HCT116 (cell line): ENCODE data around the gene LNPEP. TPM values are rescaled to one million over a fixed set of nuclear protein-coding genes. Genes with fewer than 3 reads are reported as not detected.

Experiments
- ATAC-seq: fragments of 200-7000 bp; cut with Tn5 transposase; 2 replicates; pipeline ENCODE4 v1.9.1; 2020; ENCODE audit warnings: mild to moderate bottlenecking, moderate library complexity
- BruUV-seq: library from RNA; stranded (reverse); fragments of 400-500 nt; replicated peaks from 2 replicates; lab custom pipeline; 2021; lab: Mats Ljungman, UMichigan
- CTCF ChIA-PET: fragments of 300-600 bp; sonication (Branson Sonifier 250); formaldehyde crosslinking; loops from one replicate; lab custom pipeline; 2021; ENCODE audit warnings: antibody characterized with exemption; lab: Charles Lee
- POLR2A ChIA-PET: fragments of 300-600, 350-600 bp; sonication (Branson Sonifier 250); formaldehyde crosslinking; loops from one replicate; lab custom pipeline; 2021; ENCODE audit warnings: antibody characterized with exemption; lab: Charles Lee
- RAD21 ChIA-PET, 2 experiments: fragments of 300-600 bp; sonication (Branson Sonifier 250); formaldehyde crosslinking; loops; one replicate each; lab custom pipeline; 2023; ENCODE audit warnings: low total read pairs in 2 of 2; ENCODE audit not compliant: uncharacterized antibody in 2 of 2, unreplicated experiment in 2 of 2, low non-redundant PET in 1 of 2; lab: Charles Lee
- DNase-seq: peaks from one replicate; pipeline ENCODE4 v3.0.0-alpha.2; 2010; ENCODE audit warnings: low read depth, low spot score
- H2AFZ ChIP-seq: fragments of 200-600 bp; shearing (Covaris generic), sonication (generic); 2 replicates; pipeline ENCODE4 v1.6.1; 2017; ENCODE audit warnings: low read depth, mixed run types, mixed read lengths, antibody characterized with exemption, low read length; ENCODE audit not compliant: poor library complexity, severe bottlenecking
- H3K27ac ChIP-seq: 2 replicates; pipeline ENCODE4 v1.5.1; 2012; ENCODE audit warnings: low read depth, low read length
- H3K27me3 ChIP-seq: fragments of 200-600 bp; sonication (generic); 2 replicates; pipeline ENCODE4 v1.6.1; 2016; ENCODE audit warnings: mixed run types, low read length, mixed read lengths; ENCODE audit not compliant: insufficient read depth
- H3K36me3 ChIP-seq, 2 experiments: fragments of 200-500 bp in 1 of 2; fragments of 200-600 bp in 1 of 2; sonication (Bioruptor generic) in 1 of 2; sonication (generic) in 1 of 2; 2 replicates each; pipeline versions ENCODE4 v1.5.1 to v1.6.1; 2014 to 2016; ENCODE audit warnings: low read length in 2 of 2, inconsistent platforms in 1 of 2, mixed read lengths in 1 of 2, mixed run types in 1 of 2; ENCODE audit not compliant: insufficient read depth in 2 of 2, control insufficient read depth in 1 of 2
- H3K4me1 ChIP-seq, 2 experiments: fragments of 200-600 bp in 1 of 2; sonication (generic) in 1 of 2; 2 replicates each; pipeline versions ENCODE4 v1.5.1 to v1.6.1; 2012 to 2017; ENCODE audit warnings: low read length in 2 of 2, inconsistent platforms in 1 of 2, mild to moderate bottlenecking in 1 of 2, mixed read lengths in 1 of 2, mixed run types in 1 of 2, moderate library complexity in 1 of 2; ENCODE audit not compliant: insufficient read depth in 2 of 2, control insufficient read depth in 1 of 2
- H3K4me2 ChIP-seq: fragments of 200-600 bp; sonication (generic); 2 replicates; pipeline ENCODE4 v1.6.1; 2017; ENCODE audit warnings: mixed run types, low read length, mixed read lengths
- H3K4me3 ChIP-seq, 2 experiments: fragments of 200-600 bp in 1 of 2; sonication (generic) in 1 of 2; replicated peaks in 1 of 2; 2 replicates each; pipeline ENCODE4 v1.5.1; 2011 to 2016; ENCODE audit warnings: low read length in 2 of 2, control low read depth in 1 of 2, low read depth in 1 of 2, mild to moderate bottlenecking in 1 of 2, mixed read lengths in 1 of 2, mixed run types in 1 of 2
- H3K79me2 ChIP-seq: fragments of 200-600 bp; sonication (generic); 2 replicates; pipeline ENCODE4 v1.6.1; 2017; ENCODE audit warnings: mild to moderate bottlenecking, mixed run types, low read length, moderate library complexity, mixed read lengths; ENCODE audit not compliant: insufficient read depth
- H3K9ac ChIP-seq: fragments of 200-600 bp; sonication (generic); 2 replicates; pipeline ENCODE4 v1.6.1; 2016; ENCODE audit warnings: low read length, mixed read lengths
- H3K9me2 ChIP-seq: fragments of 200-600 bp; sonication (generic), shearing (Covaris generic); 2 replicates; pipeline ENCODE4 v1.6.1; 2017; ENCODE audit warnings: mixed run types, mild to moderate bottlenecking, moderate library complexity; ENCODE audit not compliant: insufficient read depth
- H3K9me3 ChIP-seq, 2 experiments: fragments of 200-500 bp in 1 of 2; fragments of 200-600 bp in 1 of 2; sonication (Bioruptor generic) in 1 of 2; sonication (generic) in 1 of 2; 2 replicates each; pipeline ENCODE4 v1.6.1; 2014 to 2017; ENCODE audit warnings: low read length in 2 of 2, mixed read lengths in 2 of 2, inconsistent platforms in 1 of 2, low read depth in 1 of 2, mild to moderate bottlenecking in 1 of 2, mixed run types in 1 of 2, moderate library complexity in 1 of 2; ENCODE audit not compliant: control insufficient read depth in 1 of 2, insufficient read depth in 1 of 2
- H4K20me1 ChIP-seq: fragments of 200-600 bp; sonication (generic), shearing (Covaris generic); 2 replicates; pipeline ENCODE4 v1.6.1; 2017; ENCODE audit warnings: mixed run types, mild to moderate bottlenecking, moderate library complexity; ENCODE audit not compliant: insufficient read depth
- CBX3 ChIP-seq: IDR thresholded peaks from 2 replicates; pipeline ENCODE4 v1.6.1; 2012; ENCODE audit warnings: low read depth
- EGR1 ChIP-seq: IDR thresholded peaks from 2 replicates; pipeline ENCODE4 v1.6.1; 2012; ENCODE audit warnings: low read depth
- EZH2 ChIP-seq: fragments of 200-600 bp; sonication (generic); IDR thresholded peaks from 2 replicates; pipeline ENCODE4 v1.6.1; 2017; ENCODE audit warnings: antibody characterized with exemption, mixed run types
- EZH2phosphoT487 ChIP-seq: fragments of 200-600 bp; IDR thresholded peaks from 2 replicates; pipeline ENCODE4 v1.6.1; 2018; ENCODE audit warnings: antibody characterized with exemption, borderline replicate concordance
- FOSL1 ChIP-seq: IDR thresholded peaks from 2 replicates; pipeline ENCODE4 v1.6.1; 2012; ENCODE audit warnings: low read depth
- JUND ChIP-seq: IDR thresholded peaks from 2 replicates; pipeline ENCODE4 v1.6.1; 2012
- TCF7L2 ChIP-seq: IDR thresholded peaks from 2 replicates; pipeline ENCODE4 v1.7.0; 2011; ENCODE audit warnings: borderline replicate concordance, inconsistent platforms; ENCODE audit not compliant: insufficient read depth, insufficient read length; ENCODE audit errors: extremely low read depth
- intact Hi-C: fragments of 100-400 bp; cut with micrococcal nuclease; formaldehyde crosslinking; loops from 2 replicates; pipeline ENCODE4 v1.10.0; 2022
- total RNA-seq: library from RNA; stranded (reverse); gene quantifications from one replicate; pipeline ENCODE4 v1.2.1, GENCODE V29; 2021; ENCODE audit not compliant: unreplicated experiment
- TF ChIP-seq, protein P1 (sequence below): IDR thresholded peaks from 2 replicates; pipeline ENCODE4 v1.6.1; 2012; ENCODE audit warnings: low read depth
- TF ChIP-seq, protein P2 (sequence below): IDR thresholded peaks from 2 replicates; pipeline ENCODE4 v1.6.1; 2012
- TF ChIP-seq, protein P3 (sequence below), 3 experiments: fragments of 200-600 bp in 1 of 3; sonication (generic) in 1 of 3; IDR thresholded peaks in 2 of 3; conservative IDR thresholded peaks in 1 of 3; 2 replicates each; pipeline ENCODE4 v1.5.1; 2012 to 2017; ENCODE audit warnings: low read depth in 2 of 3, low read length in 2 of 3, antibody characterized with exemption in 1 of 3, borderline replicate concordance in 1 of 3, control low read depth in 1 of 3, mild to moderate bottlenecking in 1 of 3, mixed read lengths in 1 of 3, mixed run types in 1 of 3, moderate library complexity in 1 of 3; ENCODE audit not compliant: insufficient read depth in 1 of 3
- TF ChIP-seq, protein P4 (sequence below): IDR thresholded peaks from 2 replicates; pipeline ENCODE4 v1.6.1; 2012
- TF ChIP-seq, protein P5 (sequence below): IDR thresholded peaks from 2 replicates; pipeline ENCODE4 v1.6.1; 2011; ENCODE audit warnings: mild to moderate bottlenecking, low read length, moderate library complexity; ENCODE audit not compliant: insufficient replicate concordance; ENCODE audit errors: extremely low read depth

The LNPEP gene
- total RNA-seq, 1 experiment from 2014 or later: 14.9 TPM

DNA sequence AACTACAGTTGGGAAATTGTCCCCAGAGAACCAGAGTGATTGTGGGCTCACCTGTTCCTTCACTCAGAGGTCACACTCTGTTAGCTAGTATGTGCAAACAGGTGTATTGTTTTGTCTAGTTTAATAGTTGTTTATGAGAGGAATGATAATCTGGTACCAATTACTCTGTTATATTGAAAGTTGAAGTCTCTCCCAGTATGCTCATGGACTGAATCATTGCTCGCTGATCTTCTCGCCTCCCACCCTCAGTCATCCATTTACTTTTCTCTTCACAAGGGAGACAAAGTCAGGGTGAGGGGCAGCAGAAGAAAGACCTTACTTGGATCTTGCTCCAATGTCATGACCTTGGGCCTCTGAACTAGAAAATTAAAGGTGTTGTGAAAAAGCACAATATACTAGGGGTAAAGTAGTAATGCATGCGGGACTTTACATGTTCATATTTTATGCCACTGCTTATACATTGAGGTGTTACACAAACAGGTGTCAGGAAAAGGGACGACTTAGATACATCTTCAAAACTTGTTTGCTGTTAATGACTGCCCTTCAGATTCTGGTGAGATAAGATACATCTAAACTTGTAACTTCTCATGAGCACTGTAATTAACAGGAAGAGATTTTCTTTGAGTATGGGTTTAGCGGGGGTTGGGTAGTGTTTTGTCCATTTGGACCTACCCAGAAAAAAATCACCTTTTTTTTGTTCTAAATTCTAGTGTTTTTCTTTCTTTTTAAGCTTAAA is 36.9 kb downstream of the LNPEP start (continued):
- TF ChIP-seq, protein P1, sequence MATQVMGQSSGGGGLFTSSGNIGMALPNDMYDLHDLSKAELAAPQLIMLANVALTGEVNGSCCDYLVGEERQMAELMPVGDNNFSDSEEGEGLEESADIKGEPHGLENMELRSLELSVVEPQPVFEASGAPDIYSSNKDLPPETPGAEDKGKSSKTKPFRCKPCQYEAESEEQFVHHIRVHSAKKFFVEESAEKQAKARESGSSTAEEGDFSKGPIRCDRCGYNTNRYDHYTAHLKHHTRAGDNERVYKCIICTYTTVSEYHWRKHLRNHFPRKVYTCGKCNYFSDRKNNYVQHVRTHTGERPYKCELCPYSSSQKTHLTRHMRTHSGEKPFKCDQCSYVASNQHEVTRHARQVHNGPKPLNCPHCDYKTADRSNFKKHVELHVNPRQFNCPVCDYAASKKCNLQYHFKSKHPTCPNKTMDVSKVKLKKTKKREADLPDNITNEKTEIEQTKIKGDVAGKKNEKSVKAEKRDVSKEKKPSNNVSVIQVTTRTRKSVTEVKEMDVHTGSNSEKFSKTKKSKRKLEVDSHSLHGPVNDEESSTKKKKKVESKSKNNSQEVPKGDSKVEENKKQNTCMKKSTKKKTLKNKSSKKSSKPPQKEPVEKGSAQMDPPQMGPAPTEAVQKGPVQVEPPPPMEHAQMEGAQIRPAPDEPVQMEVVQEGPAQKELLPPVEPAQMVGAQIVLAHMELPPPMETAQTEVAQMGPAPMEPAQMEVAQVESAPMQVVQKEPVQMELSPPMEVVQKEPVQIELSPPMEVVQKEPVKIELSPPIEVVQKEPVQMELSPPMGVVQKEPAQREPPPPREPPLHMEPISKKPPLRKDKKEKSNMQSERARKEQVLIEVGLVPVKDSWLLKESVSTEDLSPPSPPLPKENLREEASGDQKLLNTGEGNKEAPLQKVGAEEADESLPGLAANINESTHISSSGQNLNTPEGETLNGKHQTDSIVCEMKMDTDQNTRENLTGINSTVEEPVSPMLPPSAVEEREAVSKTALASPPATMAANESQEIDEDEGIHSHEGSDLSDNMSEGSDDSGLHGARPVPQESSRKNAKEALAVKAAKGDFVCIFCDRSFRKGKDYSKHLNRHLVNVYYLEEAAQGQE: no peak
- TF ChIP-seq TCF7L2 (no peak), EZH2 (no peak), EGR1 (no peak), FOSL1 (no peak), JUND (no peak), EZH2phosphoT487 (no peak)
- TF ChIP-seq, protein P2, sequence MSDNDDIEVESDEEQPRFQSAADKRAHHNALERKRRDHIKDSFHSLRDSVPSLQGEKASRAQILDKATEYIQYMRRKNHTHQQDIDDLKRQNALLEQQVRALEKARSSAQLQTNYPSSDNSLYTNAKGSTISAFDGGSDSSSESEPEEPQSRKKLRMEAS: no peak
- TF ChIP-seq, all 23 proteins: peak for 0

DNA sequence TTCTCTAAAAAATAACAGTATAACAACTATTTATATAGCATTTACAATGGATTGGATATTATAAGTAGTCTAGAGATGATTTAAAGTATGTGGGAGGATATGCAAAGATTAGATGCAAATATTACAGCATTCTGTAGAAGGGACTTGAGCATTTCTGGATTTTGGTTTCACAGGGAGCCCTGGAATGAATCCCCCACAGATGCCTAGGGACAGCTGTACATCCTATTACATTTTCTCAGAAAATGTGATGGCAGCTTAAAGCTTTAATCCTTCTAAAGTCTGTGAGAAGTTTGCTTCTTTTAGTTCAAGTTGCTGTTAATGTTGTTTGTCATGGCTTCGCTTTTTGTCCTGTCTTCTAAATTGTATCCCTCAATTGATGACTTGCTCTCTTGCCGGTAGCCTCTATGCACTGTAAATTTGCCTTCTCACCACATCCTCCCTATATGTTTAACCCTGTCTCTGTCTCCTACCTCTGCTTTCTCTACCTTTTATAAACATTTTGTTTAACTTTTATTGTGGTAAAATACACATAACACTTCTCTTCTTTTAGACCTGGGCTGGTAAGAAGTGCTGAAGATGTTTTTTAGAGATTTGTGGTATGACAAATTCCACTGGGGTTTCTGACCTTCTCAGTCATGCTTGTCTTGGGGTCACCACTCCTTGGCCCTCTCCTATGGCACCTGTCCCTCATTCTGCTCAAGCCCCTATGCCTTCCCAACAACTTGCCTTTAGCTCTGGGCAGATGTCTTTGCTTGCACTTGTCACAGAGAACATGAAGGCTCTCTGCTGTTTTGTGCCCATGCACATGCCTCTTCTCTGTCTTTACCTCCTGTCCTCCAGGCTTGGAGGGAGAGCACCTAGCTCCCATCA is 37.9 kb downstream of the LNPEP start:
- no peaks in the 10 kb centered on the region for H3K9me3 ChIP-seq
- intact Hi-C loops: no loop called here
- DNase-seq (no peak), ATAC-seq (no peak)
- H3K79me2 ChIP-seq: peaks cover 12% of the 10 kb centered on the region; the same call in 1 of the 2 replicates
- no peak overlapping the region for H3K9ac ChIP-seq
- H3K27me3 ChIP-seq: no peaks in the 10 kb centered on the region
- no peaks in the 10 kb centered on the region for H3K36me3 ChIP-seq
- POLR2A ChIA-PET: no interaction called here
- H4K20me1 ChIP-seq: no peaks in the 10 kb centered on the region
- H3K9me2 ChIP-seq: no peaks in the 10 kb centered on the region
- H3K27ac ChIP-seq: no peak overlapping the region
- H3K4me1 ChIP-seq: peaks cover 4 to 6% of the 10 kb centered on the region in 2 experiments
- RAD21 ChIA-PET: no interaction called here
- TF ChIP-seq EGR1 (no peak), CBX3 (no peak), EZH2phosphoT487 (no peak), TCF7L2 (no peak)
- TF ChIP-seq, protein P3, sequence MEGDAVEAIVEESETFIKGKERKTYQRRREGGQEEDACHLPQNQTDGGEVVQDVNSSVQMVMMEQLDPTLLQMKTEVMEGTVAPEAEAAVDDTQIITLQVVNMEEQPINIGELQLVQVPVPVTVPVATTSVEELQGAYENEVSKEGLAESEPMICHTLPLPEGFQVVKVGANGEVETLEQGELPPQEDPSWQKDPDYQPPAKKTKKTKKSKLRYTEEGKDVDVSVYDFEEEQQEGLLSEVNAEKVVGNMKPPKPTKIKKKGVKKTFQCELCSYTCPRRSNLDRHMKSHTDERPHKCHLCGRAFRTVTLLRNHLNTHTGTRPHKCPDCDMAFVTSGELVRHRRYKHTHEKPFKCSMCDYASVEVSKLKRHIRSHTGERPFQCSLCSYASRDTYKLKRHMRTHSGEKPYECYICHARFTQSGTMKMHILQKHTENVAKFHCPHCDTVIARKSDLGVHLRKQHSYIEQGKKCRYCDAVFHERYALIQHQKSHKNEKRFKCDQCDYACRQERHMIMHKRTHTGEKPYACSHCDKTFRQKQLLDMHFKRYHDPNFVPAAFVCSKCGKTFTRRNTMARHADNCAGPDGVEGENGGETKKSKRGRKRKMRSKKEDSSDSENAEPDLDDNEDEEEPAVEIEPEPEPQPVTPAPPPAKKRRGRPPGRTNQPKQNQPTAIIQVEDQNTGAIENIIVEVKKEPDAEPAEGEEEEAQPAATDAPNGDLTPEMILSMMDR (IDR thresholded peaks at IDR 0.05 in 2 of 3, conservative IDR thresholded peaks at IDR 0.05 in 1 of 3; ENCODE audit: borderline replicate concordance in 1 of 3, insufficient read depth in 1 of 3, low read depth in 2 of 3, low read length in 2 of 3): no peak
- TF ChIP-seq, protein P4, sequence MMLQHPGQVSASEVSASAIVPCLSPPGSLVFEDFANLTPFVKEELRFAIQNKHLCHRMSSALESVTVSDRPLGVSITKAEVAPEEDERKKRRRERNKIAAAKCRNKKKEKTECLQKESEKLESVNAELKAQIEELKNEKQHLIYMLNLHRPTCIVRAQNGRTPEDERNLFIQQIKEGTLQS: no peak
- TF ChIP-seq, protein P5, sequence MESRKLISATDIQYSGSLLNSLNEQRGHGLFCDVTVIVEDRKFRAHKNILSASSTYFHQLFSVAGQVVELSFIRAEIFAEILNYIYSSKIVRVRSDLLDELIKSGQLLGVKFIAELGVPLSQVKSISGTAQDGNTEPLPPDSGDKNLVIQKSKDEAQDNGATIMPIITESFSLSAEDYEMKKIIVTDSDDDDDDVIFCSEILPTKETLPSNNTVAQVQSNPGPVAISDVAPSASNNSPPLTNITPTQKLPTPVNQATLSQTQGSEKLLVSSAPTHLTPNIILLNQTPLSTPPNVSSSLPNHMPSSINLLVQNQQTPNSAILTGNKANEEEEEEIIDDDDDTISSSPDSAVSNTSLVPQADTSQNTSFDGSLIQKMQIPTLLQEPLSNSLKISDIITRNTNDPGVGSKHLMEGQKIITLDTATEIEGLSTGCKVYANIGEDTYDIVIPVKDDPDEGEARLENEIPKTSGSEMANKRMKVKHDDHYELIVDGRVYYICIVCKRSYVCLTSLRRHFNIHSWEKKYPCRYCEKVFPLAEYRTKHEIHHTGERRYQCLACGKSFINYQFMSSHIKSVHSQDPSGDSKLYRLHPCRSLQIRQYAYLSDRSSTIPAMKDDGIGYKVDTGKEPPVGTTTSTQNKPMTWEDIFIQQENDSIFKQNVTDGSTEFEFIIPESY: no peak
- no peak overlapping the region for H2AFZ ChIP-seq
- no peak overlapping the region for H3K4me3 ChIP-seq
- BruUV-seq: no TSS peak
- CTCF ChIA-PET: interaction anchor here (0.9 kb wide), 1 partner anchor 24 kb away, joined by 3 read pairs; no protein-coding TSS in a partner anchor
- no peak overlapping the region for H3K4me2 ChIP-seq
